H9 (cell line): ENCODE results near the gene MOV10L1. TPM values are rescaled to one million over a fixed set of nuclear protein-coding genes. Genes with fewer than 3 reads are reported as not detected.

Experiments used
- DNase-seq: peaks from one replicate; pipeline ENCODE4 v3.0.0-alpha.2; 2017
- H2AFZ ChIP-seq: one replicate; pipeline ENCODE4 v1.6.1; 2013; ENCODE audit warnings: mild to moderate bottlenecking, low read length, control low read depth, moderate library complexity
- H2AK5ac ChIP-seq: 2 replicates; pipeline ENCODE4 v1.6.1; 2013; ENCODE audit warnings: low read length, control low read depth, mixed read lengths; ENCODE audit not compliant: insufficient read length
- H2BK120ac ChIP-seq: one replicate; pipeline ENCODE4 v1.6.1; 2013; ENCODE audit warnings: low read depth, mild to moderate bottlenecking, low read length, control low read depth, inconsistent platforms; ENCODE audit not compliant: poor library complexity, severe bottlenecking
- H2BK12ac ChIP-seq: 2 replicates; pipeline ENCODE4 v1.6.1; 2013; ENCODE audit warnings: low read length, control low read depth, mixed read lengths, low read depth; ENCODE audit not compliant: insufficient read length
- H2BK15ac ChIP-seq: 2 replicates; pipeline ENCODE4 v1.6.1; 2013; ENCODE audit warnings: low read depth, low read length, control low read depth
- H2BK20ac ChIP-seq: one replicate; pipeline ENCODE4 v1.6.1; 2013; ENCODE audit warnings: low read depth, mild to moderate bottlenecking, low read length, control low read depth, inconsistent platforms; ENCODE audit not compliant: poor library complexity, severe bottlenecking
- H2BK5ac ChIP-seq: 2 replicates; pipeline ENCODE4 v1.6.1; 2013; ENCODE audit warnings: low read length, control low read depth, mixed read lengths; ENCODE audit not compliant: insufficient read length
- H3K14ac ChIP-seq: 2 replicates; pipeline ENCODE4 v1.6.1; 2013; ENCODE audit warnings: low read length, control low read depth; ENCODE audit not compliant: insufficient read depth
- H3K18ac ChIP-seq: 2 replicates; pipeline ENCODE4 v1.6.1; 2013; ENCODE audit warnings: low read depth, mild to moderate bottlenecking, mixed read lengths, low read length, control low read depth; ENCODE audit not compliant: insufficient read length
- H3K23ac ChIP-seq: 2 replicates; pipeline ENCODE4 v1.6.1; 2013; ENCODE audit warnings: low read length, control low read depth, mixed read lengths, low read depth; ENCODE audit not compliant: insufficient read length
- H3K23me2 ChIP-seq: 2 replicates; pipeline ENCODE4 v1.6.1; 2013; ENCODE audit warnings: low read depth, mild to moderate bottlenecking, mixed read lengths, low read length, control low read depth; ENCODE audit not compliant: insufficient read length, poor library complexity, severe bottlenecking
- H3K27ac ChIP-seq: 2 replicates; pipeline ENCODE4 v1.5.1; 2013; ENCODE audit warnings: low read length, control low read depth, mixed read lengths, low read depth; ENCODE audit not compliant: insufficient read length
- H3K27me3 ChIP-seq: 2 replicates; pipeline ENCODE4 v1.6.1; 2013; ENCODE audit warnings: low read length, control low read depth, inconsistent platforms; ENCODE audit not compliant: insufficient read depth
- H3K4ac ChIP-seq: 2 replicates; pipeline ENCODE4 v1.6.1; 2013; ENCODE audit warnings: low read depth, mild to moderate bottlenecking, control low read depth, inconsistent platforms, low read length, moderate library complexity
- H3K4me1 ChIP-seq: 2 replicates; pipeline ENCODE4 v1.6.1; 2013; ENCODE audit warnings: low read length, control low read depth, inconsistent platforms; ENCODE audit not compliant: insufficient read depth
- H3K4me2 ChIP-seq: 2 replicates; pipeline ENCODE4 v1.6.1; 2013; ENCODE audit warnings: low read length, control low read depth, mixed read lengths; ENCODE audit not compliant: insufficient read length, insufficient read depth
- H3K56ac ChIP-seq: 2 replicates; pipeline ENCODE4 v1.6.1; 2013; ENCODE audit warnings: low read depth, mild to moderate bottlenecking, mixed read lengths, low read length, control low read depth; ENCODE audit not compliant: insufficient read length
- H3K79me1 ChIP-seq: 2 replicates; pipeline ENCODE4 v1.6.1; 2013; ENCODE audit warnings: low read depth, mild to moderate bottlenecking, moderate library complexity, low read length, control low read depth, inconsistent platforms; ENCODE audit not compliant: insufficient read depth, poor library complexity, severe bottlenecking
- H3K79me2 ChIP-seq: 2 replicates; pipeline ENCODE4 v1.6.1; 2013; ENCODE audit warnings: low read length, control low read depth, inconsistent platforms; ENCODE audit not compliant: insufficient read depth
- H3K9ac ChIP-seq: 2 replicates; pipeline ENCODE4 v1.6.1; 2013; ENCODE audit warnings: low read length, control low read depth, mixed read lengths; ENCODE audit not compliant: insufficient read length; ENCODE audit errors: extremely low read depth
- H3K9me3 ChIP-seq: one replicate; pipeline ENCODE4 v1.6.1; 2013; ENCODE audit warnings: low read depth, low read length, inconsistent platforms; ENCODE audit not compliant: control insufficient read depth
- H3T11ph ChIP-seq: one replicate; pipeline ENCODE4 v1.6.1; 2013; ENCODE audit warnings: mild to moderate bottlenecking, low read length, control low read depth, inconsistent platforms
- H4K20me1 ChIP-seq: one replicate; pipeline ENCODE4 v1.6.1; 2013; ENCODE audit not compliant: control insufficient read depth, insufficient read length, insufficient read depth
- H4K5ac ChIP-seq: 2 replicates; pipeline ENCODE4 v1.6.1; 2013; ENCODE audit warnings: low read depth, mild to moderate bottlenecking, mixed read lengths, low read length, control low read depth; ENCODE audit not compliant: insufficient read length
- H4K8ac ChIP-seq: replicated peaks from 2 replicates; pipeline ENCODE4 v1.6.1; 2013; ENCODE audit warnings: low read length, control low read depth, mixed read lengths, low read depth; ENCODE audit not compliant: insufficient read length
- H4K91ac ChIP-seq: 2 replicates; pipeline ENCODE4 v1.6.1; 2013; ENCODE audit warnings: low read depth, mild to moderate bottlenecking, moderate library complexity, mixed read lengths, low read length, control low read depth; ENCODE audit not compliant: insufficient read length
- H3K27ac Mint-ChIP-seq, 3 experiments: 2 replicates in 2 of 3; 3 replicates in 1 of 3; pipeline ENCODE4 v1.8.0; 2020 to 2021; ENCODE audit warnings: mixed read lengths in 3 of 3, mild to moderate bottlenecking in 1 of 3, moderate library complexity in 1 of 3
- H3K27me3 Mint-ChIP-seq: 2 replicates; pipeline ENCODE4 v1.8.0; 2021; ENCODE audit warnings: low read depth, mild to moderate bottlenecking, moderate library complexity, mixed read lengths
- H3K36me3 Mint-ChIP-seq, 3 experiments: 2 replicates in 2 of 3; 3 replicates in 1 of 3; pipeline ENCODE4 v1.8.0; 2020 to 2021; ENCODE audit warnings: low read depth in 3 of 3, mixed read lengths in 3 of 3; ENCODE audit not compliant: insufficient read depth in 1 of 3
- H3K4me1 Mint-ChIP-seq, 2 experiments: 2 replicates each; pipeline ENCODE4 v1.8.0; 2020; ENCODE audit warnings: mixed read lengths in 2 of 2
- H3K4me3 Mint-ChIP-seq, 2 experiments: 2 replicates in 1 of 2; 3 replicates in 1 of 2; pipeline ENCODE4 v1.8.0; 2020 to 2021; ENCODE audit warnings: mild to moderate bottlenecking in 2 of 2, mixed read lengths in 2 of 2, moderate library complexity in 1 of 2
- H3K9me3 Mint-ChIP-seq, 2 experiments: 2 replicates in 1 of 2; 3 replicates in 1 of 2; pipeline ENCODE4 v1.8.0; 2020; ENCODE audit warnings: mild to moderate bottlenecking in 2 of 2, mixed read lengths in 2 of 2, moderate library complexity in 1 of 2
- CTCF ChIP-seq: fragments of 200-600 bp; sonication (generic); conservative IDR thresholded peaks from 3 replicates; pipeline ENCODE4 v1.8.0; 2021; ENCODE audit warnings: antibody characterized with exemption, mild to moderate bottlenecking
- WGBS: extraction: QIAGEN DNeasy Blood & Tissue Kit; methylation state at CpG from one replicate; pipeline ENCODE4 v1.1.7; 2013; ENCODE audit warnings: missing lambda C conversion rate, low lambda C conversion rate, mixed read lengths; ENCODE audit not compliant: insufficient read length; ENCODE audit errors: extremely low coverage; 5-methylcytosine and 5-hydroxymethylcytosine counted together
- total RNA-seq: library from RNA; stranded (reverse); gene quantifications from 2 replicates; pipeline ENCODE4 v1.2.1, GENCODE V29; 2021

MOV10L1 gene
- total RNA-seq, 1 experiment from 2014 or later: not detected

- Histone ChIP-seq H2BK20ac (no peak overlapping the region), H3K56ac (no peak overlapping the region), H3K9ac (no peak overlapping the region), H3K27ac (no peak overlapping the region), H3K79me1 (no peaks in the 10 kb centered on the region), H2AFZ (no peak overlapping the region), H2BK15ac (no peak overlapping the region), H3K4ac (no peak overlapping the region), H2BK12ac (no peak overlapping the region), H3K4me2 (no peak overlapping the region), H4K5ac (no peak overlapping the region), H4K20me1 (peaks cover 1% of the 10 kb centered on the region), H3K79me2 (no peaks in the 10 kb centered on the region), H3K23ac (no peak overlapping the region), H3K4me1 (no peaks in the 10 kb centered on the region), H4K91ac (no peak overlapping the region), H3T11ph (no peak overlapping the region), H2AK5ac (no peak overlapping the region), H3K23me2 (peaks cover 4% of the 10 kb centered on the region), H4K8ac (no peak overlapping the region), H3K9me3 (no peaks in the 10 kb centered on the region), H2BK5ac (no peak overlapping the region), H3K14ac (no peak overlapping the region), H2BK120ac (no peak overlapping the region), H3K18ac (no peak overlapping the region), H3K27me3 (no peaks in the 10 kb centered on the region)
- TF ChIP-seq CTCF: no peak
- no peak overlapping the region for H3K4me3 Mint-ChIP-seq
- WGBS: no CpG with 5 or more reads among the region's 7 CpGs
- no peaks in the 10 kb centered on the region for H3K36me3 Mint-ChIP-seq
- no peaks in the 10 kb centered on the region; a peak in 1 of 4 replicates for H3K4me1 Mint-ChIP-seq
- peaks cover 25% of the 10 kb centered on the region for H3K27me3 Mint-ChIP-seq
- H3K9me3 Mint-ChIP-seq: no peaks in the 10 kb centered on the region
- no peak for DNase-seq
- no peak overlapping the region for H3K27ac Mint-ChIP-seq
These were observed 63.9 kb downstream of the MOV10L1 start for GRCh38 chr22:50153756-50154140.
